Osteoblast (primary cell): Measurements from ENCODE around the gene TOX3. TPM values are rescaled to one million over a fixed set of nuclear protein-coding genes. Genes with fewer than 3 reads are reported as not detected.

Source experiments
- DNase-seq: peaks from one replicate; pipeline ENCODE4 v3.0.0; 2011; ENCODE audit warnings: low spot score, mixed read lengths; ENCODE audit not compliant: insufficient read length; ENCODE audit errors: missing footprints
- H2AFZ ChIP-seq: 2 replicates; pipeline ENCODE4 v1.6.0; 2011; ENCODE audit warnings: mild to moderate bottlenecking, low read length
- H3K27ac ChIP-seq: 2 replicates; pipeline ENCODE4 v1.5.1; 2011; ENCODE audit warnings: mild to moderate bottlenecking, low read depth, low read length, moderate library complexity
- H3K27me3 ChIP-seq: 2 replicates; pipeline ENCODE4 v1.6.0; 2012; ENCODE audit warnings: mild to moderate bottlenecking, control low read depth, inconsistent platforms, low read length, moderate library complexity; ENCODE audit not compliant: insufficient read depth
- H3K36me3 ChIP-seq: 2 replicates; pipeline ENCODE4 v1.5.1; 2011; ENCODE audit warnings: mild to moderate bottlenecking, low read length, control low read depth, moderate library complexity; ENCODE audit not compliant: insufficient read depth
- H3K4me1 ChIP-seq: 2 replicates; pipeline ENCODE4 v1.5.1; 2011; ENCODE audit warnings: mild to moderate bottlenecking, low read length, control low read depth, moderate library complexity; ENCODE audit not compliant: insufficient read depth
- H3K4me2 ChIP-seq: 2 replicates; pipeline ENCODE4 v1.6.0; 2011; ENCODE audit warnings: mild to moderate bottlenecking, low read length; ENCODE audit not compliant: insufficient read depth
- H3K4me3 ChIP-seq: fragments of 200-600 bp; sonication (generic); 3 replicates; pipeline ENCODE4 v1.5.1; 2012; ENCODE audit warnings: mild to moderate bottlenecking, low read length, inconsistent platforms; ENCODE audit not compliant: insufficient read depth
- H3K79me2 ChIP-seq: 2 replicates; pipeline ENCODE4 v1.6.0; 2012; ENCODE audit warnings: mild to moderate bottlenecking, low read length, control low read depth, inconsistent platforms; ENCODE audit not compliant: insufficient read depth
- H3K9me3 ChIP-seq: 2 replicates; pipeline ENCODE4 v1.5.1; 2011; ENCODE audit warnings: low read depth, low read length, control low read depth
- H4K20me1 ChIP-seq: 2 replicates; pipeline ENCODE4 v1.6.0; 2012; ENCODE audit warnings: mild to moderate bottlenecking, low read length, control low read depth; ENCODE audit not compliant: insufficient read depth
- CTCF ChIP-seq: IDR thresholded peaks from 2 replicates; pipeline ENCODE4 v1.5.1; 2011; ENCODE audit warnings: mild to moderate bottlenecking, low read depth, low read length, moderate library complexity; ENCODE audit errors: extremely low read depth
- total RNA-seq: library from RNA; depleted of rRNA; stranded (reverse); fragments of >200 nt; gene quantifications from 2 replicates; pipeline ENCODE4 v1.2.3, GENCODE V29; 2012

Gene TOX3
- total RNA-seq, 1 donor: not detected

- H2AFZ ChIP-seq: no peak overlapping the region
- H3K4me3 ChIP-seq: no peak overlapping the region
- no peak overlapping the region for H3K4me2 ChIP-seq
- no peaks in the 10 kb centered on the region for H4K20me1 ChIP-seq
- no peaks in the 10 kb centered on the region for H3K36me3 ChIP-seq
- H3K4me1 ChIP-seq: no peaks in the 10 kb centered on the region
- TF ChIP-seq CTCF: no peak
- H3K27ac ChIP-seq: no peak overlapping the region
- DNase-seq: no peak
- H3K27me3 ChIP-seq: no peaks in the 10 kb centered on the region
- no peaks in the 10 kb centered on the region for H3K79me2 ChIP-seq
- H3K9me3 ChIP-seq: no peaks in the 10 kb centered on the region
Measured at GRCh38 chr16:52586159-52586558, 39.2 kb upstream of the TOX3 start.

GRCh38 chr16:52584354-52585320 lies 37.7 kb upstream of the TOX3 start:
- H2AFZ ChIP-seq: no peak overlapping the region
- TF ChIP-seq CTCF: no peak

GRCh38 chr16:52581530-52581929 lies 34.6 kb upstream of the TOX3 start:
- Histone ChIP-seq H3K36me3 (no peaks in the 10 kb centered on the region), H3K9me3 (no peaks in the 10 kb centered on the region), H3K79me2 (no peaks in the 10 kb centered on the region), H3K4me3 (no peak overlapping the region), H2AFZ (no peak overlapping the region), H3K4me2 (no peak overlapping the region), H3K4me1 (no peaks in the 10 kb centered on the region), H3K27me3 (no peaks in the 10 kb centered on the region), H4K20me1 (no peaks in the 10 kb centered on the region), H3K27ac (no peak overlapping the region)
- TF ChIP-seq CTCF: no peak
- no peak for DNase-seq

More at GRCh38 chr16:52584354-52585320, 37.7 kb upstream of the TOX3 start:
- Histone ChIP-seq H3K9me3 (no peaks in the 10 kb centered on the region), H3K36me3 (no peaks in the 10 kb centered on the region), H3K4me1 (no peaks in the 10 kb centered on the region), H3K4me3 (no peak overlapping the region), H3K27ac (no peak overlapping the region), H4K20me1 (no peaks in the 10 kb centered on the region), H3K79me2 (no peaks in the 10 kb centered on the region), H3K4me2 (no peak overlapping the region), H3K27me3 (no peaks in the 10 kb centered on the region)
- DNase-seq: no peak

- TF ChIP-seq CTCF: no peak
Measured at GRCh38 chr16:52580488-52580887, 33.5 kb upstream of the TOX3 start.

More at GRCh38 chr16:52580488-52580887, 33.5 kb upstream of the TOX3 start:
- no peak overlapping the region for H3K4me3 ChIP-seq
- H2AFZ ChIP-seq: no peak overlapping the region
- no peaks in the 10 kb centered on the region for H3K27me3 ChIP-seq
- H3K79me2 ChIP-seq: no peaks in the 10 kb centered on the region
- H3K4me1 ChIP-seq: no peaks in the 10 kb centered on the region
- H3K36me3 ChIP-seq: no peaks in the 10 kb centered on the region
- no peaks in the 10 kb centered on the region for H3K9me3 ChIP-seq
- no peak for DNase-seq
- H3K4me2 ChIP-seq: no peak overlapping the region
- no peak overlapping the region for H3K27ac ChIP-seq
- H4K20me1 ChIP-seq: no peaks in the 10 kb centered on the region
